HG03571 (cell line): ENCODE measurements around the gene ODC1.
"Not testable (repeated sequence)": the region's sequence is repeated elsewhere in the genome, so short reads cannot be mapped to it uniquely, and the experiment has no call there.

ENCODE experiments used
- ATAC-seq: cut with Tn5 transposase; IDR thresholded peaks from one replicate; pipeline ENCODE4 v1.9.1; 2021; ENCODE audit not compliant: unreplicated experiment

ODC1 gene

DNA sequence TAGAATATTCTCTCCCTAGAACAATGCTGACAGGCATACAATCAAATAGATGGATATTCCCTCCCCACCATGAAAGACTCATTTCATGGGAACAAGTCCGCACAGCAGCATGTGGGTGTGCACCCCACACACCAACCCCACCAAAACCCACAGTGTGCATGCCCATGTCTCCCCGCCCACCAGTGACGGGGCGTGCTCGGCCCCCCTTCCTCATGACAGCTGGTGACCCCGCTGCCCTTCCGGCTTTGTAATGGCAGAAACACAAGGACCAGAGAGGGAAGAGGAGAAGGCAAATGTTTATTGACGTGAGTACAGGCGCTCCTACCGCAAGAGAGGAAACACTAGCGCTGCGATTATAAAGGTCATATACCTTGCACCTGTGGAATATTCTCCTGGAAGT lies 30.8 kb upstream of the ODC1 start:
- no peak for ATAC-seq

DNA sequence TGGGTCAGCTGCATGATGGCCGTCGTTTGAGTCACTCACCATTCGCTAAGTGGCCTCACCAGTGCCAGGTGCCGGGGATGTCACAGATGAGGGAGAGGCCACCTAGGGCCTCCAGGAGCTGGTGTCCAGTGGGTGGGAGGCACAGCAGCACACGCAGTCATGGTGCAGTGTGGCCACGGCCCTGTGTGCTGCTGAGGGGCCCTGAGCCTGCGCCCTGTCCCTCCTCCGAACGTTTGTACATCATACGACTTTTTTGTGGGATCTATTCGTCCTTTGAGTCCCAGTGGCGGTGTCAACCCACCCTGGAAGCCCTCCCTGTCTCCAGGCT lies 30.1 kb upstream of the ODC1 start:
- ATAC-seq: no peak

DNA sequence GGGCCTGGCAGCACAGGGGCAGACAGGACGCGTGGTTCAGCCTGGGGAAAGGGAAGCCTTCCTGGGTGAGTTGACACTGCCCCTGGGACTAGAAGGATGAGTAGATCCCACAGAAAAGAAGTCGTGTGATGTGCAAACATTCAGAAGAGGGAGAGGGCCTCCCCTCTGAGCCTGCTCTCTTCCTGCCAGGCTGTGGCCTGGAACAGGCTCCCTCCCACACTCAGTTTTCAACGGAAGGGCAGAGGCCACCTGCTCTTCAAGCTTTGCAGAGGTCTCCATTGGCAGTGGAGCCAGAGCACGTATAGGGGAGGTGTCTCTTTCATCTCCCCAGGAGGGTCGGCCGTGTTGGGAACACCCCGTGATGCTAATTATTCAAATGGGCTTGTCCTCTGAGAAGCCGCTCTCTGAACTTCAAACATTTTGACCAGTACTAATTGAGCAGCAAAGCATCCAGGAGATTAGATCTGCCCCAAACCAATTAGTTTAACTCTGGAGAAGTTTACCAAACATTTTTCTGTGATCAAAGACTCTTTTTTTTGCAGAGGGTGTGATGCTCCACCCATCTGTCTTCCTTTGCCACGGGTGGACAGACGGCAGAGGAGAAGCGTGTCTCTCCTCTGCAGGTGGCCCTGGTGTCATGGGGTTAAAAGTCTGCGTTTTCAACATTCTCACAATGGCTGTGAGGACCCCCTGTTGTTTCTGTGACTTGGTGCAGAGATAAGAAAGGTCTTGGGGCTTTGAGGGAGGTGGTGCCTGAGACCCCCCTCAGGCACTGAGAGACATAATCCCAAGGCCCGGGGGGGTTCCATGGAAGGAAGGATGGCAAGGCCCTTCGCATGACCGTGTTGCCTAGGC lies 29.5 kb upstream of the ODC1 start:
- ATAC-seq: no peak

DNA sequence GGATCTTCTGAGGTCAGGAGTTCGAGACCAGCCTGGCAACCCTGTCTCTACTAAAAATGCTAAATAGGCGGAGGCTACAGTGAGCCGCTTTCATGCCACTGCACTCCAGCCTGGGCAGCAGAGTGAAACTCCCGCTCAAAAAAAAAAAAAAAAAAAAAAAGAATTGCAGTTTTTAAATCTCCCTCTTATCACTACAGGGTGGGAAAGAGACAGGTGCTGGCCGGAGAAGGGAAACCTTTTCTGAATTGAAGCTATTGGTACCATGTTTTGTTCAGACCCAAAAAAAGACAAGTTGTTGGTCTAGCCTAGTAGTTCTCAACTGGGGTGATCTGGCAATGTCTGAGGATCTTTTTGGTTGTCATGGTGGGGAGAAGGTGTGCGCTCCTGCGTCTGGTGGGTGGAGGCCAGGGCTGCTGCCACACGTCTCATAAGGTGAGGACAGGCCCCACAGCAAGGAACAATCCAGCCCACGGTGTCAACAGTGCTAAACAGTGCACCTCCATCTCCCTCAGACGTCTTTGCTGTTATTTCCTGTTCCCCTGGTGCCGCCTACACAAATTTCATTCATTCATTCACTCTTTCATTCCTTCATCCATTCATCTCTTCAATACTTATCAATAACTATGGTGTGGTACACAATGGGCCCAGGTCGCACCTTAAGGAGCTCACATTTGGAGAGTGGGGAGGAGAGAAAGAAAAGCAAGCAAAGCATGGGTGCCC lies 28.8 kb upstream of the ODC1 start:
- no peak for ATAC-seq

DNA sequence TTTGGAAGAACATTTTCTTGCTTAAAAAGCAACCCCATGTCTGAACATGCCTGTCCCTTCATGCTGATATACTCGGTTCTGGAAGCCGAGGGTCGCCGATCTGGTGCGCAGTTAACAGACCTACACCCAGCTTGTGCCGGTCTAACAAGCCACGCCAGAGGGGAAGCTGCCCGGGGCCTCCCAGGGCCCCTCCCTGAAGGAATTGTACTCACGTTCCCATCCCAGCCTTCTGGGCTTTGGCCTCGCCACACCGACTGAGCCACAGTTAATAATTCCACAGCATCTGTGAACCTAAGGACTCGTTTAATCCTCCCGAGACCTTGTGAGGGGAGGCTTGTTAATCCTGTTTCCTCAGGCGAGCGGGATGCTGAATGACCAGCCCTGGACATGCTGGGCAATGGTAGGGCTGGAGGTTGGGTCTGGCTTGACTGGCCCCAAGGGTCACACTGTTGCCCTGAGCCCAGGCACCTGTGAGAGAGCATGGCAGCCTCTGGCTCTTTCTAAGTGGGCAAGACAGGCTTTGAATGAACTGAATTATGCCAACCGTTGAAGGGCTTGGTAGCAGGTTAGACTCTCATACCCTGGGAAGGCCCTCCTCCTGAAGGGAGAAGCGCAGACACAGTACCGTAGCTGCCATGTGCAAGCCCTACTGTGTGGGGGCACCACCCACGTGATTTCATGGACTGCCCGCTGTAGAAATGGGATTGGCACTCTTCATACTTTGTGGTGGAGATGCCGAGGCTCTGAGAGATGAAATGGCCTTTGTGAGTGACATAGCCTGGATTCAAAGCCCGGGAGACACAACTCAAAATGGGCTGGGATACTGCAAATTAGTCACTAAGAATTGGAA lies 27.9 kb upstream of the ODC1 start:
- no peak for ATAC-seq

DNA sequence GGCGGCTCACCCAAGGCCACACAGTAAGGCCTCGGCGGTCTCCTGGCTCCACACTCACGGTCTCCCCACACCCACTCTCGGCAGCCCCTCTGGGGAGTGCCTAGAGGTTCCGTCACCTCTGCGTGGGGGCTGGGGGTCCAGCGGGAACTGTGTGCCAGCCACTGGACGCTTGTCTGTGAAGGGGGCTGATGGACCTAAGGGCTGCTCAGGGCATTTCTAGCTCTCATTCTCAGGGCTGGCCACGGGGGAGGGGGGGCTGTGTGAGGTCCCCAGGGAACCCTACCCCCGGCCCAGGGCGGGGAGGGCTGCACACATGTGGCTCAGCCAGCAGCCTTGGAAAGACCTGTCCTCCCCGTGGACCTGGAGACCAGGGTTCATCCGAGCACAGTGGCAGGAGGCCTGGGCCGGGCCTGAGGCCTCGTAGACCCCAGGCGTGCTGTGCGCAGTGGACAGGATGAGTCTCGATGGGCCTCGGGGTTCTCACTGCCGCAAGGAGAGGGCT lies 27.1 kb upstream of the ODC1 start:
- no peak for ATAC-seq

DNA sequence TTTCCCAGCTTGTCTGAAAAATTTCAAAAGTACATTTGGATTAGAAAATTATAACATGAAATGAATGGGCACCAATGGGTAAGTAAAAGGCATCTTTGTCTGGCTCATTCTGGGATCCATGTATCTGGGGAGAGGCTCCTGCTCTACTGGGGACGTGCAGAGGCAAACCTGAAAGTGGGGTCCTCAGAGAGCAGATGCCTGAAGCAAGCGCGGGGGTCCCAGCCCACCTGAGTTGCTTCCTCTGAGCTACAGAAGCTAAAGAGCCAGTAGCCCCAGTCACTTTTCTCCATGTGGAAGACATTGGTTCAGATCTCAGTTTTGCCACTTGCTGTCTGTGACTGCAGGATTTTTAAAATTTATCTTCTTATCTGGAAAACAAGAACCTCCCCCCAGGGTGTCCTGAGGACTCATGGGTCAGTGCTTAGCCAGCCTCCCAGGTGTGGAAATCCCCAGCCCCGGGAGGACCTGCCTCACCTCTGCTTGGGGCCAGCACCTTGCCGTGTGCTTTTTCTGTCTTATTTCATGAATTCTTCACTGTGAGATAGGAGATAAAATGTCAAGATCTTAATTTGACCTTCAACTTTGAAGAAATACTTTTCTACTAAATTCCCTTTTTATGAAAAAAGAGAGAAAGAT lies 25.1 kb upstream of the ODC1 start:
- ATAC-seq: no peak

DNA sequence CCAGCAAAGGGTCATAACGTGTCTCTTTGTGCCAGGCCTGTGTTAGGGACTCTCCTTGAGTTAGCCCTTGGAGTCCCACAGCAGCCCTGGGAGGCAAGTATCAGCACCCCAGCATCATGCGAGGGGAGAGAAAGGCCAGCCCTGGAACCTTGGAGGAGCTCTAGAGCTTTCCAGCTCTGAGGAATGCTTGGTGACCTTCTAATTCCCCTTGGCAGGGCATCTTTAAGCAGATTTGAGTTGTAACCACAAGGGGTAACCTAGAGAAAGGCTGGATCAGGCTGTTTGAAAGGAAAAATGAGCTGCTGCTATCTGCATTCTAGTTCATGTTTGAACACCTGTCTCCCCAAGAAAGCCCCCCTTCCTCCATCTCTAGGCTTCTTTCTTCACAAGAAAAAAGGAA lies 23.8 kb upstream of the ODC1 start:
- no peak for ATAC-seq

DNA sequence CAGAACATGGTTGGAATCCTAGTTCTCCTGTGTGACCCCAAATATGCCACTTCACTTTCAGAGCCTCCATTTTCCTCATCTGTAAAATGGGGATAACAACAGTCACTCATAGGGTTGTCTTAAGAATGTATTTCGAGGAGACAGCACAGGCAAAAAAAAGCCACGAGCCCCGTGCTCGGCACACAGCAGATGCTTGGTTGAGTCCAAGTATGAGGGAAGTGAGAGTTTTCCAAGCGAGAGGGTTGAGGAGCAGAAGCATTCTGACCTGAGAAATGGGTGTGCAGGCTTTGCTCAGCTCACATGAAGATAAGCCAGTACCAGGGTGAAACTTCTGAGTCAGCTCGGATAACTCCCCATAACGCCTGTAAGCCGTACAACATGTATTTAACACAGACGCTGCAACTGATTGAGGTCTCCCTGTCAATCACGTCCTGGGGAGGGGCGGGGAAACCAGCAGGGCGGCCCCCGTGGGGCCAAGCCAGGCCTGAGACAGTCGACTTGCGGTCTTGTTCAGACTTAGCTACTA lies 23.0 kb upstream of the ODC1 start:
- no peak for ATAC-seq

DNA sequence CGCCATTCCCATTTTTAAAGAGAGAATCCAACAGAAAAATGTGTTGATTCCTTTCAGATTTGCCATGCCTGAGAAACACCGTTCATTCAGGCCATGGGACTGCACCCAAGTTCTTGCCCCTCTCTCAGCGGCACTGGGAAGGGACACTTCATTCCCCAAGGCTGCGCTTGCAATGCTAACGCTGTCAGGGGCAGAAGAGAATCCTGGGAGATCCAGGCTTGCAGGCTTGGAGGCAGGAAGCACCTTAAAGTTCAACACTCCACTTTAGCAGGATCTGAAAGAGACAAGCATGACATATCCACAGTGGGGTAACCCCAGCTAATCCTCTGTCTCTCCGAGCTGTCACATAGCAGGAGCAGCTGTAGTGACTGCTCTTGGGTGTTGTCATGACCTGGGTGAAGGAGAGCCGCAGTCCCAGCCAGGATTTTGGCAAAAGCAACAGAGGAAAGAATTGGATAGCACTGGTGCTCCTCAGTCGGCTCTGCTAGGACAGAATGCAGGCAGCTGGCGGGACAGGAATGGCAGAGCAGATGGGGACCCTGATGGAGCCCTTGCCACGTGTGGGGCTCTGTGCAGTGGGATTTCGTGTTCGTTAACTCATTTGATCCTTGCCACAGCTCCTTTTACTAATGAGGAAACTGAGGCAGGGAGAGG lies 22.0 kb upstream of the ODC1 start:
- ATAC-seq: no peak

DNA sequence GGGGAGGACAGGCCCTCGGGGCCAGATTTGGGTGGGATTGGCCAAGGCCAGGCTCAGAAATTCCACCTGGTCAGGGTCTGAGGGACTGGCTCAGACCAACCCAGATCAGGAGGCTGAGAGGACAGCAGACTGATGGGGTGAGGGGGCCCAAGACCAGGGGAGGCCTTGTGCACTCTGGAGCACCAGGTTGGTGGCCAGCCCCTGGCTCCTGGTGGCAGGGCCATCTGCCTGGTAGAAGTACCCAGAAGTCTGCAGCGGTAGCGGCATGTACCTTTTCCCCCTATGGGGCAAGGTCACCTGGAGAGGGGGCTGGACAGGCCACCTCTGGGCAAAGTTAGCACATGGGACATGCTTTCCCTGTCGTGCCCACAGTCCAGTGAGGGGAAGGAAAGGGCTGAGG lies 21.2 kb upstream of the ODC1 start:
- no peak for ATAC-seq

DNA sequence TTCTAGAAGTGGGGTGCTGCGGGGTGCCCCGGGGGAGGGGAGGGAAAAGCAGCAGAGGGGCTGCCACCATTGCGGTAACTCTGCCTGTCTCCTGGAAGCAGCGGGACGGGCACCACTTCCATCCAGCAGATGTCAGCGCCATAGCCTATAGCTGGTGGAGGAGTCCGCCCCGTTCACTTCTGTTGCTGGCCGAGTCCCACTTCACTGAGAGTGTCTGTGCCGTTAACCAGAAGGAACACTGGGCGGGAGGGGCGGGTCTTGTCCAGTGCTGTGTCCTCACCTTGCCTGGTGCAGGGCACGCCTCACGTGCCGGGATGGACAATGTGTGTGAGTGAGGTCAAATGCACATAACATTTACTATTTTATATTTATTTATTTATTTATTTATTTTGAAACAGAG lies 19.3 kb upstream of the ODC1 start:
- ATAC-seq: no peak

DNA sequence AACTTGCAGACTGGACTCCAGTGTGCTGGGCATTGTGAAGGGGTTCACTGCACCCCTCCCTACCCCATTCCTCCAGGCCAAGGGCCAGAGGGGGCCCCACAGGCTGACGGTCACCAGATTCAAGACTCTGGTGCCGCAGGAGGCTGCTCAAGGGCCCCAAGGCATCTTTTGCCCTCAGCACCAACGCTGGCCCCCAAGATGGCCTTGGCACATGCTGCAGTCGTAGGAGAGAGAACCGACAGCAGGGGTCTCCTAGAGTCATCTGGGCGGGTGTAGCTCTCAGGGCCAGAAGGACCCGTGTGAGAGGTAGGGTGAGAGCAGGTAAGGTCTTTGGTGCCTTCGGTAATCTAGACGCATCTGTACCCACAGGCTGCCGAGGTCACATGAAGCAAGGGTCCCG lies 18.7 kb upstream of the ODC1 start:
- no peak for ATAC-seq

DNA sequence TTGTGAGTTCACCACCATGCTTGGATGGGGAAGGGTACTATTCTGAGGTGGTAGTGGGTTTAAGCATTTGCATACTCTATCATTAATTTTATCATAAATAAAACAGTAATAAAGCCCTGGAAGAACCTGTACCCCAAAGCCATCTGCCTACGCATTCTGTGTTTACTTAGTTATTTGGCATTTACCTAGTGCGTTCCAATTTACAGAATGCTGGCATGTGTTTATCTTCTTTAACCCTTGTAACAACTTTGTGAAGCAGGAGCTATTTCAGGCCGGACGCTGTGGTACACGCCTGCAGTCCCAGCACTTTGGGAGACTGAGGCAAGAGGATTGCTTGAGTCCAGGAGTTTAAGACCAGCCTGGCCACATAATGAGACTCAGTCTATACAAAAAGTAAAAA lies 17.8 kb upstream of the ODC1 start:
- no peak for ATAC-seq

DNA sequence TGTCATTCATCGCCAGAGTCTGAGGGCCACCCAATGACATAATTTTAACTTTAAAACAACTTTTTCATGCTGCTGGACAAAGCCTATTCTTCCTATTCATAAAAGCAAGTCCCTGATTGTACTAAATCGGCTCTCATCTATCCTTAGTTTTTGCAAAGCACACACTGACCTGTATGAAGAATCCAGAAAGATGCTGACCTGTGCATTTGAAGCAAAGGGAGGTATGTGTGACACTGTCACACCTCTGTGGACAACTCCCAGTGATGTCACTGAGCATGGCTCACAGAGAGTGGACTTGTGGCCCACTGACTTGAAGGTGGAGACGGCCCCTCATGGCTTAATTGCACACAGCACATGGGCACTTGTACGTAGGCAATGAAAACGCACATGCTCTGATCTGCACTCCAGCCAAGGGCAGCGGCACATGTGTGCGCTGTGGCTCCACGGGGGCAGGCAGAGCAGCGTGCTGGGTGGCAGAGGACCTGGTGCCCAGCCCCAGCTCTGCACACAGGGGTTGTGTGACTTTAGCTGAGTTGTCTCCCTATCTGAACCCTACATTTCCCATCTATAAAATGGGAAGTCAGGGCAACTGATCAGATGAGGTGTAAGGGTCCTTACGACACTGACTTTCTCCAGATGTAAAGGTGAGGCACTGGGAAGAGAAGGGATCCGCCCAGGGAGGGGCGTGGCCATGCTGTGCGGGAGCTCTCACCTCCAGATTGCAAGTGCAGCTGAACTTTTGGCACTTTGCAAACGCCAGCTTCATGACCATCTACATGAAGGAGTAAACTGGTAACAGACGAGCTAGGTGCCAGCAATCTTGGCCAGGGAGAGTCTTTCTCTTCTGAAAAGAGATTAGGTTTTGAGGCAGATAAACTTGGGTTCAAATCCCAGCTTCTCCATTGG lies 14.3 kb upstream of the ODC1 start:
- ATAC-seq: no peak

DNA sequence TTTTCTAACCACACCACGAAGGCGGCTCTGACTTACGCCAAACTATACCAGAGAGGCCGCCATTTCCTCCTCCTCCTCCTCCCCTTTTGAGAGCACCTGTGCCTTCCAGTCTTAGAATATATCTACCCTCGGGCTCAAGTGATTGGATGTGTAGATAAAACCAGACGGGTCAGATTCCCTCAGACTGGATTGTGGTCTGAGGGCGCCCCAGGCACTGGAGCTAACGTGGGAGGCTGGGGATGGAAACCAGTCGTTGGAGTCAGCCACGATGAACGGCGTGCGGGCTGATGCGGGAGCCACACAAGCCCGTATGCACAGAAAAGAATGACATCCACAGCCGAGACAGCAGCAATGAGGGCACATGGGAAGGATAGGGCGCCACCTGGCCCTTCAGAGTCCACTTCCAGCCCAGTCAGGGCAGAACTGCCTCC lies 12.3 kb upstream of the ODC1 start:
- no peak for ATAC-seq

DNA sequence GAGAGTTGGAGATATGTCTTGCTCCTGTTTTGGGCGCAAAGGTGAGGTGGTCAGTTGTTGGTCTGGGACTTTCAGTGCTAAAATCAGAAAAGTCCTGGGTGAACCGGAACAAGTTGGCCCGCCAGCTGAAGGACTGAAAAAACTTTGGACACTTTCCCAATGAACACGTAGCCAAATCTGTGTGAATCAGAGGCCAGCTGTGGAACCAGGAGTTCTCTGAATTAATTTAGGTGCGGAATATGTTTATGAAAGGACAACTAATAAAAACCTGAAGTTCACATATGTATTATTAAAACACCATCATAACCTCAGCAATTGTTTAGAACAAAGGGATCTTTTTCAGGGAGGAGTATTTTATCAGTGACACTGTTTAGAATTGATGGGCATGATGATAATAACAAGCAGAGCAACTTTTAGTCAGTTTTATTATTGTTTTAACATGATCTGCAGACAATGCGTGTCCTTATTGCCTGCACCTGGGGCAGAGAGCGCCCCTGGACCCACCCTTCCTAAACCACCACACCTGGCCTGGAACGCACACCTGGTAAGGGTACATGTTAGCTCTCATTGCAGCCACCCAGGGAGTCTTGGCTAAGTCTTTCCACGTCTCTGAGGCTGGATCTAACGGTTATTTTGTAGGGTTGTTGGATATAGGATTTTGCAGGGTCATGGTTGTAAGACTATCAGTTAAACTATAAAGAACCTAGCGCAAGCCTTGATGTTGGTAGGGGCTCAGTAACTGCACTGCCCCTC lies 9.9 kb upstream of the ODC1 start:
- no peak for ATAC-seq

DNA sequence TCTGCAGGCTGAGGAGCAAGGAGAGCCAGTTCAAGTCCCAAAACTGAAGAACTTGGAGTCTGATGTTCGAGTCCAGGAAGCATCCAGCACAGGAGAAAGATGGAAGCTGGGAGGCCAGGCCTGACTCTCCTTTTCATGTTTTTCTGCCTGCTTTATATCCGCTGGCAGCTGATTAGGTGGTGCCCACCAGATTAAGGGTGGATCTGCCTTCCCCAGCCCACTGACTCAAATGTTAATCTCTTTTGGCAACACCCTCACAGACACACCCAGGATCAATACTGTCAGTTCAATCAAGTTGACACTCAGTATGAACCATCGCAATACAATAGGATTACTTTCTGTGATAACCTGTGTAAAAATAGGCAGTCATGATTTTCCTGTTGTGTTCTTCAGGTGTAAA lies 9.1 kb upstream of the ODC1 start:
- ATAC-seq: not testable (repeated sequence)

DNA sequence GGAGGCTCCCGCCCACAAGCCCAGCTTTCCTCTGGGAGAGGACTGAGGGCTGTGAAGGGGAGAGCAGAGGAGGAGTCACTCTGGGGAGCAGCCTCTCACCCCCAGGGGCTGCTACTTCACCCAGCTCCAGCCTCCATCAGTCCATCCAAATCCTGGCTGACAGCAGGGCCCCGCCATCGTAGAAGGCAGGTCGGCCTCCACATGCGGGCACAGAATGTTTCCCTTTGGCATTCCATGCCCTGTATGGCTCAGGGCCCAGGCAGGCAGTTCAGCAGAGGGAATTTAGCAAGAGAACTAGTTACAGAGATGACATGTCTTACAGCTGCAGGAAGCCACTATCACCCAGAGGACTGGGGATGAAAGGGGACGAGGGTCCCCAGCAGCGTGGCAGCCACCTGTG lies 6.4 kb upstream of the ODC1 start:
- ATAC-seq: no peak
